ENCODE results near the gene GRIN2C. TPM values are rescaled to one million over a fixed set of nuclear protein-coding genes. Genes with fewer than 3 reads are reported as not detected.

GRIN2C gene
- under 1 TPM; 0.17 to 0.38 (median 0.27) TPM for total RNA-seq

GRCh38 chr17:74859459-74860228, at the start of gene GRIN2C:
GRIN2C (minus strand) TSS chr17:74859885; CDS start chr17:74855092, 4,793 bp downstream.
- TF ChIP-seq, protein P1, sequence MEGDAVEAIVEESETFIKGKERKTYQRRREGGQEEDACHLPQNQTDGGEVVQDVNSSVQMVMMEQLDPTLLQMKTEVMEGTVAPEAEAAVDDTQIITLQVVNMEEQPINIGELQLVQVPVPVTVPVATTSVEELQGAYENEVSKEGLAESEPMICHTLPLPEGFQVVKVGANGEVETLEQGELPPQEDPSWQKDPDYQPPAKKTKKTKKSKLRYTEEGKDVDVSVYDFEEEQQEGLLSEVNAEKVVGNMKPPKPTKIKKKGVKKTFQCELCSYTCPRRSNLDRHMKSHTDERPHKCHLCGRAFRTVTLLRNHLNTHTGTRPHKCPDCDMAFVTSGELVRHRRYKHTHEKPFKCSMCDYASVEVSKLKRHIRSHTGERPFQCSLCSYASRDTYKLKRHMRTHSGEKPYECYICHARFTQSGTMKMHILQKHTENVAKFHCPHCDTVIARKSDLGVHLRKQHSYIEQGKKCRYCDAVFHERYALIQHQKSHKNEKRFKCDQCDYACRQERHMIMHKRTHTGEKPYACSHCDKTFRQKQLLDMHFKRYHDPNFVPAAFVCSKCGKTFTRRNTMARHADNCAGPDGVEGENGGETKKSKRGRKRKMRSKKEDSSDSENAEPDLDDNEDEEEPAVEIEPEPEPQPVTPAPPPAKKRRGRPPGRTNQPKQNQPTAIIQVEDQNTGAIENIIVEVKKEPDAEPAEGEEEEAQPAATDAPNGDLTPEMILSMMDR (IDR thresholded peaks at IDR 0.05; ENCODE audit: low read depth), result no peak

GRCh38 chr17:74907012-74907411, 47.3 kb upstream of the GRIN2C start:
- TF ChIP-seq, protein P1 (IDR thresholded peaks at IDR 0.05; ENCODE audit: low read depth), result no peak

- TF ChIP-seq, protein P1 (IDR thresholded peaks at IDR 0.05; ENCODE audit: low read depth), result no peak
Observed at GRCh38 chr17:74904687-74905409, 45.2 kb upstream of the GRIN2C start.

GRCh38 chr17:74903671-74904070, 44.0 kb upstream of the GRIN2C start:
- TF ChIP-seq, protein P1 (IDR thresholded peaks at IDR 0.05; ENCODE audit: low read depth), result no peak

DNA sequence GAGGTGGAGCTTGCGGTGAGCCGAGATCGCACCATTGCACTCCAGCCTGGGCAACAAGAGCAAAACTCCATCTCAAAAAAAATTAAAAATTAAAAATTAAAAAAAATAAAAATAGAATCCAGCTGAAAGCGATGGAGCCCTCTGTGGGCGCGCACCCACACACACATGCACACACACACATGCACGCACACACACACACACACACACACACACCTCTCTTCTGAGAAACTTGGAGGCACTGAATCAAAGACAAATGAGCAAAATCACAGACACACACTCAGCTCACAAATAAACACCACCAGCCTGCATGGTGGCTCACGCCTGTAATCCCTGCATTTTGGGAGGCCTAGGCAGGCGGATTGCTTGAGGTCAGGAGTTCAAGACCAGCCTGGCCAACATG, 43.3 kb upstream of the GRIN2C start:
- TF ChIP-seq, protein P1 (IDR thresholded peaks at IDR 0.05; ENCODE audit: low read depth), result no peak

DNA sequence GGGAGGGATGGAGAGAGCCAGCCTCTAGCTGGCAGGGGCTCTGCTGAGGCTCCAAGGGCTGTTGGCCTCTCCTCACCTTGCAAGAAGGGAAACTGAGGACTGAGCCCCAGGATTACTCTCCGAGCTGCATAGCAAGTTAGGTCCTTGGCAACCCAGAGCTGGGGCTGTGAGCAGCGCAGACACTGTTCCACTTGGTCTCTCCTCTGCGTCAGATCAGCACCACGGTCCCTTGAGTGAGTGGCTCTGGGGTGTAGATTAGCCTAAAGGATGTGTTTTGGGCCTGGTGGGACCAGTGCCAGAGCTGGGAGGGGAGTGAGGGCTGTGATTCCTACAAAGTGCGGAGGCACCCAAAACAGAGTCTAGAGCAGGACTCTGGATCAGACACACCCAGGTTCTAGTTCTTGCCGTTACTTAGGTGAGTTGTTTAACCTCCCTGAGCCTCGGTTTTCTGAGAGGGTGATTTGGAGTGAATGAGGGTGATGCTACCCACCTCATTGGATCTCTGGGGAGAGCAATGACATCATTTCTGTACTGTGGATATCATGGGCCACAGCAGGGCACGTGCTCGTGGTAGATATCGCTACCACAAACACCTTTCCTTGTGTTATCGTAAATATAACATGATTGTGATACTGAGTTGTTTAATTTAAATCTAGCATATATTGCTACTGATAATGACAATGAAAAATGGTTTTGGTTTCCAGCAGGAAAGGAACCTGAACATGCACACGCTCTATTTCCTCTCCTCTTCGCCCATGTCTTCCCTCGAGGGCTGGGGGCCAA, 41.9 kb upstream of the GRIN2C start:
- TF ChIP-seq, protein P1 (IDR thresholded peaks at IDR 0.05; ENCODE audit: low read depth), result no peak

- TF ChIP-seq, protein P1 (IDR thresholded peaks at IDR 0.05; ENCODE audit: low read depth), result no peak
Observed at GRCh38 chr17:74900208-74900607, 40.5 kb upstream of the GRIN2C start.

Measured in subcutaneous adipose tissue (tissue), 4 donors.